Upper lobe of left lung (tissue), 4 donors: ENCODE results near the gene COASY.

ENCODE experiments used
- POLR2AphosphoS5 ChIP-seq, 2 donors: sonication (generic); formaldehyde crosslinking; IDR thresholded peaks; one replicate each; pipeline ENCODE4 v1.5.1; 2017; ENCODE audit warnings: antibody characterized with exemption in 2 of 2
- TF ChIP-seq, protein P1 (sequence below), 6 experiments: fragments of 450-650 bp in 4 of 6; fragments of 200-600 bp in 2 of 6; sonication (generic) in 2 of 6; IDR thresholded peaks; one replicate each; pipeline ENCODE4 v1.5.1; 2016 to 2019; ENCODE audit warnings: antibody characterized with exemption in 6 of 6

- no peak for TF ChIP-seq POLR2AphosphoS5 (IDR thresholded peaks at IDR 0.05)
- TF ChIP-seq, protein P1, sequence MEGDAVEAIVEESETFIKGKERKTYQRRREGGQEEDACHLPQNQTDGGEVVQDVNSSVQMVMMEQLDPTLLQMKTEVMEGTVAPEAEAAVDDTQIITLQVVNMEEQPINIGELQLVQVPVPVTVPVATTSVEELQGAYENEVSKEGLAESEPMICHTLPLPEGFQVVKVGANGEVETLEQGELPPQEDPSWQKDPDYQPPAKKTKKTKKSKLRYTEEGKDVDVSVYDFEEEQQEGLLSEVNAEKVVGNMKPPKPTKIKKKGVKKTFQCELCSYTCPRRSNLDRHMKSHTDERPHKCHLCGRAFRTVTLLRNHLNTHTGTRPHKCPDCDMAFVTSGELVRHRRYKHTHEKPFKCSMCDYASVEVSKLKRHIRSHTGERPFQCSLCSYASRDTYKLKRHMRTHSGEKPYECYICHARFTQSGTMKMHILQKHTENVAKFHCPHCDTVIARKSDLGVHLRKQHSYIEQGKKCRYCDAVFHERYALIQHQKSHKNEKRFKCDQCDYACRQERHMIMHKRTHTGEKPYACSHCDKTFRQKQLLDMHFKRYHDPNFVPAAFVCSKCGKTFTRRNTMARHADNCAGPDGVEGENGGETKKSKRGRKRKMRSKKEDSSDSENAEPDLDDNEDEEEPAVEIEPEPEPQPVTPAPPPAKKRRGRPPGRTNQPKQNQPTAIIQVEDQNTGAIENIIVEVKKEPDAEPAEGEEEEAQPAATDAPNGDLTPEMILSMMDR (IDR thresholded peaks at IDR 0.05) = no peak
Observed at GRCh38 chr17:42591411-42591810, 29.5 kb downstream of the COASY start.
